GM12892 (cell line): ENCODE data around the gene TMEM201.

Experiments used
- POLR2A ChIP-seq: IDR thresholded peaks from 2 replicates; pipeline ENCODE4 v1.6.1; 2011; ENCODE audit warnings: low read depth, low read length, control low read depth
- POLR2AphosphoS5 ChIP-seq: IDR thresholded peaks from 2 replicates; pipeline ENCODE4 v1.6.1; 2011; ENCODE audit warnings: low read depth, low read length, control low read depth
- TAF1 ChIP-seq: IDR thresholded peaks from 2 replicates; pipeline ENCODE4 v1.6.1; 2011; ENCODE audit warnings: low read depth, mild to moderate bottlenecking, control low read depth, low read length, borderline replicate concordance

GRCh38 chr1:9609998-9610397 lies 21.3 kb downstream of the TMEM201 start:
- TF ChIP-seq POLR2A (no peak), TAF1 (no peak), POLR2AphosphoS5 (no peak)
